Activated T-cell treated with anti-CD3 and anti-CD28 coated beads, Interleukin-2, amount 50 U/mL, for 72 hours (primary cell): Measurements from ENCODE around the gene HTRA2. TPM values are rescaled to one million over a fixed set of nuclear protein-coding genes. Genes with fewer than 3 reads are reported as not detected.

ENCODE experiments used
- ATAC-seq, 2 donors: fragments of 150-1000 bp; cut with Tn5 transposase; replicated peaks in 1 of 2; 2 replicates each; pipeline ENCODE4 v1.10.0; 2021; ENCODE audit warnings: moderate library complexity in 2 of 2, mild to moderate bottlenecking in 1 of 2
- DNase-seq, 2 donors: peaks; one replicate each; pipeline ENCODE4 v3.0.0; 2021 to 2022; ENCODE audit warnings: mixed read lengths in 1 of 2
- H3K27ac Mint-ChIP-seq: one replicate; pipeline ENCODE4 v1.8.0; 2022; ENCODE audit warnings: mild to moderate bottlenecking, moderate library complexity, mixed read lengths
- H3K27me3 Mint-ChIP-seq: one replicate; pipeline ENCODE4 v1.8.0; 2022; ENCODE audit warnings: low read depth, mixed read lengths
- H3K36me3 Mint-ChIP-seq, 2 donors: one replicate each; pipeline ENCODE4 v1.8.0; 2022; ENCODE audit warnings: mixed read lengths in 2 of 2, mild to moderate bottlenecking in 1 of 2; ENCODE audit not compliant: insufficient read depth in 2 of 2
- H3K4me1 Mint-ChIP-seq: one replicate; pipeline ENCODE4 v1.8.0; 2022; ENCODE audit warnings: low read depth, mixed read lengths
- H3K4me3 Mint-ChIP-seq, 2 donors: one replicate each; pipeline ENCODE4 v1.8.0; 2022; ENCODE audit warnings: mild to moderate bottlenecking in 2 of 2, mixed read lengths in 2 of 2, moderate library complexity in 2 of 2
- H3K9me3 Mint-ChIP-seq, 2 donors: one replicate each; pipeline ENCODE4 v1.8.0; 2022; ENCODE audit warnings: mixed read lengths in 2 of 2
- total RNA-seq, 2 donors: library from RNA; stranded (reverse); gene quantifications; one replicate each; pipeline ENCODE4 v1.2.3, GENCODE V29; 2022

Gene HTRA2
- total RNA-seq, 2 donors from 2014 or later = 74.3 to 84.9 TPM

- DNase-seq (peak; percentile 28 to 44), ATAC-seq (peak; percentile 4 to 10)
- H3K4me3 Mint-ChIP-seq = peak overlapping the region; percentile 98 to 99
- peaks cover 0 to 3% of the 10 kb centered on the region in 2 donors for H3K9me3 Mint-ChIP-seq
- peaks cover 23 to 24% of the 10 kb centered on the region in 2 donors for H3K36me3 Mint-ChIP-seq
- peaks cover 38% of the 10 kb centered on the region for H3K4me1 Mint-ChIP-seq
- H3K27ac Mint-ChIP-seq = peak overlapping the region; percentile 94
- H3K27me3 Mint-ChIP-seq = no peaks in the 10 kb centered on the region
Observed at GRCh38 chr2:74528600-74529356, 955 bp upstream of the HTRA2 start.

DNA sequence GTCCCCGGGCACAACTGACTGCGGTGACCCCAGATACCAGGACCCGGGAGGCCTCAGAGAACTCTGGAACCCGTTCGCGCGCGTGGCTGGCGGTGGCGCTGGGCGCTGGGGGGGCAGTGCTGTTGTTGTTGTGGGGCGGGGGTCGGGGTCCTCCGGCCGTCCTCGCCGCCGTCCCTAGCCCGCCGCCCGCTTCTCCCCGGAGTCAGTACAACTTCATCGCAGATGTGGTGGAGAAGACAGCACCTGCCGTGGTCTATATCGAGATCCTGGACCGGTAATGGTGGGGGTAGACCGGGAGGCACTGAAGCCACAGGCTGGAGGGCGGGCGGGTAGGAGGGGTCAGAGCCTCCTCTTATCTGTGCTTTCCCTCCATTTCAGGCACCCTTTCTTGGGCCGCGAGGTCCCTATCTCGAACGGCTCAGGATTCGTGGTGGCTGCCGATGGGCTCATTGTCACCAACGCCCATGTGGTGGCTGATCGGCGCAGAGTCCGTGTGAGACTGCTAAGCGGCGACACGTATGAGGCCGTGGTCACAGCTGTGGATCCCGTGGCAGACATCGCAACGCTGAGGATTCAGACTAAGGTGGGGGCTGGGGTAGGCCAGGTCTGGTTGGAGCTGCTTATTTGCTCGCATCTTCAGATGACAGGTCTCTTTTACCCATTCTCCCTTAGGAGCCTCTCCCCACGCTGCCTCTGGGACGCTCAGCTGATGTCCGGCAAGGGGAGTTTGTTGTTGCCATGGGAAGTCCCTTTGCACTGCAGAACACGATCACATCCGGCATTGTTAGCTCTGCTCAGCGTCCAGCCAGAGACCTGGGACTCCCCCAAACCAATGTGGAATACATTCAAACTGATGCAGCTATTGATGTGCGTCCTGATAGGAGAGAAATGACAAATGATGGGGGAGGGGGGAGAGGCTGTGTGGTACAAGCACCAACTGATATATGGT, 780 bp downstream of the HTRA2 start:
- peaks cover 38% of the 10 kb centered on the region for H3K4me1 Mint-ChIP-seq
- peak; percentile 68 to 71 for DNase-seq
- peak overlapping the region; percentile 50 for H3K27ac Mint-ChIP-seq
- H3K9me3 Mint-ChIP-seq = peaks cover 0 to 3% of the 10 kb centered on the region in 2 donors
- ATAC-seq = peak; percentile 38 to 60
- no peaks in the 10 kb centered on the region for H3K27me3 Mint-ChIP-seq
- H3K4me3 Mint-ChIP-seq = peak overlapping the region; percentile 98 to 99
- peaks cover 23 to 24% of the 10 kb centered on the region in 2 donors for H3K36me3 Mint-ChIP-seq

GRCh38 chr2:74531666-74532065, 1.9 kb downstream of the HTRA2 start:
- H3K9me3 Mint-ChIP-seq = no peaks in the 10 kb centered on the region
- DNase-seq = no peak
- no peak for ATAC-seq
- no peak overlapping the region for H3K27ac Mint-ChIP-seq
- H3K27me3 Mint-ChIP-seq = no peaks in the 10 kb centered on the region
- H3K36me3 Mint-ChIP-seq = peaks cover 18 to 19% of the 10 kb centered on the region in 2 donors
- H3K4me1 Mint-ChIP-seq = peaks cover 38% of the 10 kb centered on the region
- H3K4me3 Mint-ChIP-seq = peak overlapping the region; percentile 98 to 99

DNA sequence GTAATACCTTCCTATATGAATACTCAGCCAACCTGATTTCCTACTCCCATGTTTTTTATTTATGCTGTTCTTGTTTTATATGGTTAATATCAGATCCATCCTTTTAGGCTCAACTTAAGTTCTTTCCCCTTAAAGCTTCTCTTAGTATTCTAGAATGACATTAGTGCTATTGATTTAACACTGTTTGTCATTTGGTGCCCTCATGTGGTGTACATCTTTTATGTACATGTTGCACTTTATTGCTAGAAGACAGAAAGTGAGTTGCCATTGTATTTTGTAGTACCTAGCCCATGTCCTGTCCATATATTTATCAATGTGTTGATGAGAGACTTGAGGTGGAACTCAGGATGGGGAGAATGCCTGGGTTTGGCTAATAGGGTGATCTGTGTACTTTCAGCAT, 2.5 kb downstream of the HTRA2 start:
- Mint-ChIP-seq H3K36me3 (peaks cover 14 to 15% of the 10 kb centered on the region in 2 donors), H3K4me1 (peaks cover 36% of the 10 kb centered on the region), H3K27ac (peak overlapping the region; percentile 49)

GRCh38 chr2:74533464-74533863, 3.7 kb downstream of the HTRA2 start:
- H3K36me3 Mint-ChIP-seq = peaks cover 8 to 11% of the 10 kb centered on the region in 2 donors
- DNase-seq = no peak
- H3K4me3 Mint-ChIP-seq = no peak overlapping the region
- H3K4me1 Mint-ChIP-seq = peaks cover 26% of the 10 kb centered on the region
- ATAC-seq = no peak
- no peaks in the 10 kb centered on the region for H3K9me3 Mint-ChIP-seq
- H3K27me3 Mint-ChIP-seq = peaks cover 17% of the 10 kb centered on the region
- no peak overlapping the region for H3K27ac Mint-ChIP-seq

More for the DNA sequence above, 2.5 kb downstream of the HTRA2 start:
- ATAC-seq (no peak), DNase-seq (no peak)
- Mint-ChIP-seq H3K9me3 (no peaks in the 10 kb centered on the region), H3K27me3 (peaks cover 5% of the 10 kb centered on the region), H3K4me3 (peak overlapping the region; percentile 98 to 99)

DNA sequence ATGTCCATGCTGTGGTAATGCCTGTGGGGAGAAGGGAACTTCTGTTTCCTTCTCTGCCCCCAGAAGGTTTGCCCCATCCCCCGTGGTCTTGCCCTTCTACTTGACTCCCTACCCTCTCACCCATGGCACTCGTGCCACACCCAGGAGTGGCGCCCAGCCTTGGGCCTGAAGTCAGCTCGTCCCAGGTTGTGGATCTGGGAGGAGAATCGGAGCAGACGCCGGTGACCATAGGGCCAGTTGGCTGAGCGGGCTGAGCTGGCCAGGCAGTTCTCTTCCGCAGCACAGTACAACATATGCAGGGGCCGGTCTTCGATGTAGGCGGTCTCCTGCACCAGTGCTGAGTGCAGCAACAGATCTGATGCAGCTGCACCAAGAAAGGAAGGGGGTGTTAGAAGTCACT, 4.7 kb downstream of the HTRA2 start:
- Mint-ChIP-seq H3K9me3 (no peaks in the 10 kb centered on the region), H3K36me3 (peaks cover 6 to 8% of the 10 kb centered on the region in 2 donors), H3K4me1 (peaks cover 28% of the 10 kb centered on the region), H3K27ac (no peak overlapping the region), H3K27me3 (peaks cover 26% of the 10 kb centered on the region), H3K4me3 (no peak overlapping the region)
- DNase-seq (no peak), ATAC-seq (no peak)

GRCh38 chr2:74535440-74535965, 5.8 kb downstream of the HTRA2 start:
- DNase-seq = no peak
- no peaks in the 10 kb centered on the region for H3K9me3 Mint-ChIP-seq

GRCh38 chr2:74536166-74536950, 6.6 kb downstream of the HTRA2 start:
- Mint-ChIP-seq H3K4me1 (peaks cover 22% of the 10 kb centered on the region), H3K27ac (no peak overlapping the region), H3K36me3 (peaks cover 5 to 7% of the 10 kb centered on the region in 2 donors), H3K9me3 (no peaks in the 10 kb centered on the region), H3K4me3 (no peak overlapping the region), H3K27me3 (peaks cover 30% of the 10 kb centered on the region)
- DNase-seq = no peak
- ATAC-seq = peak in 1 of 2 donors; percentile 42

More at GRCh38 chr2:74535440-74535965, 5.8 kb downstream of the HTRA2 start:
- H3K4me1 Mint-ChIP-seq = peaks cover 31% of the 10 kb centered on the region
- no peak overlapping the region for H3K27ac Mint-ChIP-seq
- H3K27me3 Mint-ChIP-seq = peaks cover 30% of the 10 kb centered on the region
- no peak overlapping the region for H3K4me3 Mint-ChIP-seq
- peaks cover 6 to 8% of the 10 kb centered on the region in 2 donors for H3K36me3 Mint-ChIP-seq
- ATAC-seq = no peak

GRCh38 chr2:74537140-74537539, 7.4 kb downstream of the HTRA2 start:
- H3K36me3 Mint-ChIP-seq = peaks cover 2 to 4% of the 10 kb centered on the region in 2 donors
- peaks cover 14% of the 10 kb centered on the region for H3K4me1 Mint-ChIP-seq
- ATAC-seq (no peak), DNase-seq (no peak)
- no peak overlapping the region for H3K27ac Mint-ChIP-seq
- no peak overlapping the region for H3K4me3 Mint-ChIP-seq
- H3K27me3 Mint-ChIP-seq = peaks cover 31% of the 10 kb centered on the region
- H3K9me3 Mint-ChIP-seq = no peaks in the 10 kb centered on the region

DNA sequence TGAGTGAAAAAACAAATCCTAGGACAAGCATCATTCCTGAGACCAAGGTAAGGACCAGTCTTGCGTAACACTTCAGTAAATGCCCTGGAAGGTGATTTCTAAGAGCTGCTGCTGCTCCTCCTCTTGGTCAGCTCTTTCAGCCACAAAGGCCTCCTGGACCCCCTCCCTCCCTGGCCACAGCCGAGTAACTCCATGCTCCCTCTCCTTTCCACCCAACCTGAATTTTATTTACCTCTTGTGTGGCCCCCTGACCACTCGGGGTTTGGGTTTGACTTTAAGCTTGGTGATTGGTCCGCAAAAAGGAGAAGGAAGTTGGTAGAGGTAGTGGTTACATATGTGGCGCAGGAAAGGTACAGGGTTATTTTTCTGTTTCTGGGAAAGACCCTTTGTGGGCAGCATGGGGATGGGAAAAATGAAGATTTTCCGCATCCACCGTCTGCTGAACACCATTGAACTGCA, 9.2 kb downstream of the HTRA2 start:
- ATAC-seq = no peak
- Mint-ChIP-seq H3K4me1 (peaks cover 11% of the 10 kb centered on the region), H3K27me3 (peaks cover 36% of the 10 kb centered on the region), H3K27ac (no peak overlapping the region), H3K9me3 (no peaks in the 10 kb centered on the region), H3K36me3 (no peaks in the 10 kb centered on the region), H3K4me3 (no peak overlapping the region)
- DNase-seq = no peak

GRCh38 chr2:74540291-74540690, 10.6 kb downstream of the HTRA2 start:
- no peak for ATAC-seq
- Mint-ChIP-seq H3K4me3 (no peak overlapping the region), H3K4me1 (peaks cover 11% of the 10 kb centered on the region), H3K27ac (no peak overlapping the region), H3K27me3 (peaks cover 36% of the 10 kb centered on the region), H3K9me3 (no peaks in the 10 kb centered on the region), H3K36me3 (no peaks in the 10 kb centered on the region)
- DNase-seq = no peak

GRCh38 chr2:74542978-74543377, 13.2 kb downstream of the HTRA2 start:
- ATAC-seq = no peak
- peaks cover 11% of the 10 kb centered on the region for H3K4me1 Mint-ChIP-seq
- no peak overlapping the region for H3K4me3 Mint-ChIP-seq
- DNase-seq = no peak
- H3K27ac Mint-ChIP-seq = no peak overlapping the region
- H3K36me3 Mint-ChIP-seq = no peaks in the 10 kb centered on the region
- H3K9me3 Mint-ChIP-seq = no peaks in the 10 kb centered on the region
- peaks cover 48% of the 10 kb centered on the region for H3K27me3 Mint-ChIP-seq
